ENCODE results near the gene LRP6. TPM values are rescaled to one million over a fixed set of nuclear protein-coding genes. Genes with fewer than 3 reads are reported as not detected.

Gene LRP6
- total and polyA plus RNA-seq, 4 donors = 14.7 to 76.8 (median 23.2) TPM

DNA sequence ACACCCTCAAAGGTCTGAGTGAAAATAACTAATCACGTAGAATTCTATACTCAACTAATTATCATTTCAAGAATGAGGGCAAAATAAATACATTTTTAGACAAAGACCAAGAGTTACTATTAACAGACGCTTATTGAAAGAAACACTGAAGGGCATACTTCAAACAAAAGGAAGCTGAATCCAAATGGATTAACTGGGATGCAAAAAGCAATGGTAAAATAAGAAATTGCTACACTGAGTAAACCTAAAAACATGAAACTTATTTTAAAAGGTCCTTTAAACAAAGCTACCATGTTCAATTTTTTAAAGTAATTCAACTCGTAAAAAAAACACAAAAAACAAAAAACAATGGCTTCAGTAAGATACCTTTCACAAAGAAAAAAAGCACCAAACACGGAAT, 28.2 kb downstream of the LRP6 start:
- H3K27ac ChIP-seq (ENCODE audit: low read depth in 1 of 2, low read length in 2 of 2) = no peak overlapping the region
- TF ChIP-seq, protein P1, sequence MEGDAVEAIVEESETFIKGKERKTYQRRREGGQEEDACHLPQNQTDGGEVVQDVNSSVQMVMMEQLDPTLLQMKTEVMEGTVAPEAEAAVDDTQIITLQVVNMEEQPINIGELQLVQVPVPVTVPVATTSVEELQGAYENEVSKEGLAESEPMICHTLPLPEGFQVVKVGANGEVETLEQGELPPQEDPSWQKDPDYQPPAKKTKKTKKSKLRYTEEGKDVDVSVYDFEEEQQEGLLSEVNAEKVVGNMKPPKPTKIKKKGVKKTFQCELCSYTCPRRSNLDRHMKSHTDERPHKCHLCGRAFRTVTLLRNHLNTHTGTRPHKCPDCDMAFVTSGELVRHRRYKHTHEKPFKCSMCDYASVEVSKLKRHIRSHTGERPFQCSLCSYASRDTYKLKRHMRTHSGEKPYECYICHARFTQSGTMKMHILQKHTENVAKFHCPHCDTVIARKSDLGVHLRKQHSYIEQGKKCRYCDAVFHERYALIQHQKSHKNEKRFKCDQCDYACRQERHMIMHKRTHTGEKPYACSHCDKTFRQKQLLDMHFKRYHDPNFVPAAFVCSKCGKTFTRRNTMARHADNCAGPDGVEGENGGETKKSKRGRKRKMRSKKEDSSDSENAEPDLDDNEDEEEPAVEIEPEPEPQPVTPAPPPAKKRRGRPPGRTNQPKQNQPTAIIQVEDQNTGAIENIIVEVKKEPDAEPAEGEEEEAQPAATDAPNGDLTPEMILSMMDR (IDR thresholded peaks at IDR 0.05; ENCODE audit: low read depth, low read length, missing input control) = no peak
- TF ChIP-seq FOXA1 (IDR thresholded peaks at IDR 0.05) (no peak), JUND (IDR thresholded peaks at IDR 0.05) (no peak), SP1 (IDR thresholded peaks at IDR 0.05) (no peak), EGR1 (IDR thresholded peaks at IDR 0.05; ENCODE audit: low read depth in 2 of 2) (no peak), FOXA2 (IDR thresholded peaks at IDR 0.05) (no peak), NR2F2 (IDR thresholded peaks at IDR 0.05) (no peak)
- TF ChIP-seq, protein P2, sequence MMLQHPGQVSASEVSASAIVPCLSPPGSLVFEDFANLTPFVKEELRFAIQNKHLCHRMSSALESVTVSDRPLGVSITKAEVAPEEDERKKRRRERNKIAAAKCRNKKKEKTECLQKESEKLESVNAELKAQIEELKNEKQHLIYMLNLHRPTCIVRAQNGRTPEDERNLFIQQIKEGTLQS (IDR thresholded peaks at IDR 0.05) = no peak
- TF ChIP-seq, protein P3, sequence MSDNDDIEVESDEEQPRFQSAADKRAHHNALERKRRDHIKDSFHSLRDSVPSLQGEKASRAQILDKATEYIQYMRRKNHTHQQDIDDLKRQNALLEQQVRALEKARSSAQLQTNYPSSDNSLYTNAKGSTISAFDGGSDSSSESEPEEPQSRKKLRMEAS (IDR thresholded peaks at IDR 0.05) = no peak
- H3K9me3 ChIP-seq (ENCODE audit: control insufficient read depth in 4 of 4, low read length in 3 of 4) = no peaks in the 10 kb centered on the region
- no peak overlapping the region for H3K4me3 ChIP-seq (ENCODE audit: low read depth in 1 of 3, low read length in 3 of 3)
- no peaks in the 10 kb centered on the region for H3K27me3 ChIP-seq (ENCODE audit: control insufficient read depth in 4 of 4, insufficient read depth in 4 of 4, low read length in 3 of 4)
- no peak for DNase-seq (ENCODE audit: low spot score)
- WGBS = 93% methylated on average over 4 of the region's 4 CpGs
- peaks cover 5 to 29% (median 8%) of the 10 kb centered on the region in 4 donors for H3K4me1 ChIP-seq (ENCODE audit: control insufficient read depth in 4 of 4, insufficient read depth in 4 of 4, low read length in 3 of 4)
- H3K9ac ChIP-seq (ENCODE audit: low read depth in 1 of 2, low read length in 2 of 2) = no peak overlapping the region
- H3K36me3 ChIP-seq (ENCODE audit: control insufficient read depth in 4 of 4, insufficient read depth in 3 of 4, low read depth in 1 of 4, low read length in 3 of 4) = peaks cover 0 to 1% (median 0%) of the 10 kb centered on the region in 4 donors

DNA sequence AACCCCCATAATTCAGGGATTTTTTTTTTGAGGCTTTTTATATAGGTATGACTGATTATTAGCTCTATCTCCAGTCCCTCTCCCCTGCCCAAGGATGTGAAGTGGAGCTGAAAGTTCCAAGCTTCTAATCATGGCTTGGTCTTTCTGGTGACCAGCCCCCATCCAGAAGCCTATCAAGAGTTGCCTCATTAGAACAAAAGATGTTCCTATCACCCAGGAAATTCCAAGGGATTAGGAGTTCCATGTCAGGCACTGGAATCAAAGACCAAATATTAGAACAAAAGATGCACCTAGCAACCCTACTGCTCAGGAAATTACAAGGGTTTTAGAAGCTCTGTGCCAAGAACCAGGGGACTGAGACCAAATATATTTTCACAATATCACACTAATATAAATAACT, 29.9 kb downstream of the LRP6 start:
- DNase-seq (ENCODE audit: low spot score) = no peak
- Histone ChIP-seq H3K27ac (ENCODE audit: low read depth in 1 of 2, low read length in 2 of 2) (no peak overlapping the region), H3K4me3 (ENCODE audit: low read depth in 1 of 3, low read length in 3 of 3) (no peak overlapping the region), H3K4me1 (ENCODE audit: control insufficient read depth in 4 of 4, insufficient read depth in 4 of 4, low read length in 3 of 4) (peaks cover 6 to 32% (median 10%) of the 10 kb centered on the region in 4 donors), H3K36me3 (ENCODE audit: control insufficient read depth in 4 of 4, insufficient read depth in 3 of 4, low read depth in 1 of 4, low read length in 3 of 4) (peaks cover 0 to 1% (median 0%) of the 10 kb centered on the region in 4 donors), H3K9me3 (ENCODE audit: control insufficient read depth in 4 of 4, low read length in 3 of 4) (no peaks in the 10 kb centered on the region), H3K9ac (ENCODE audit: low read depth in 1 of 2, low read length in 2 of 2) (no peak overlapping the region), H3K27me3 (ENCODE audit: control insufficient read depth in 4 of 4, insufficient read depth in 4 of 4, low read length in 3 of 4) (no peaks in the 10 kb centered on the region)
- TF ChIP-seq, protein P1 (IDR thresholded peaks at IDR 0.05; ENCODE audit: low read depth, low read length, missing input control) = no peak
- TF ChIP-seq HNF4G (IDR thresholded peaks at IDR 0.05) (no peak), YY1 (IDR thresholded peaks at IDR 0.05) (no peak), TAF1 (conservative IDR thresholded peaks at IDR 0.05) (no peak), RAD21 (IDR thresholded peaks at IDR 0.05) (no peak), FOXA2 (IDR thresholded peaks at IDR 0.05) (no peak), RXRA (IDR thresholded peaks at IDR 0.05) (no peak), NR2F2 (IDR thresholded peaks at IDR 0.05) (no peak), GABPA (IDR thresholded peaks at IDR 0.05 in 1 of 2, conservative IDR thresholded peaks at IDR 0.05 in 1 of 2) (no peak), JUND (IDR thresholded peaks at IDR 0.05) (no peak), SP1 (IDR thresholded peaks at IDR 0.05) (no peak), HNF4A (conservative IDR thresholded peaks at IDR 0.05) (no peak), FOXA1 (IDR thresholded peaks at IDR 0.05) (no peak), EGR1 (IDR thresholded peaks at IDR 0.05; ENCODE audit: low read depth in 2 of 2) (no peak)
- TF ChIP-seq, protein P3 (IDR thresholded peaks at IDR 0.05) = no peak
- TF ChIP-seq, protein P4, sequence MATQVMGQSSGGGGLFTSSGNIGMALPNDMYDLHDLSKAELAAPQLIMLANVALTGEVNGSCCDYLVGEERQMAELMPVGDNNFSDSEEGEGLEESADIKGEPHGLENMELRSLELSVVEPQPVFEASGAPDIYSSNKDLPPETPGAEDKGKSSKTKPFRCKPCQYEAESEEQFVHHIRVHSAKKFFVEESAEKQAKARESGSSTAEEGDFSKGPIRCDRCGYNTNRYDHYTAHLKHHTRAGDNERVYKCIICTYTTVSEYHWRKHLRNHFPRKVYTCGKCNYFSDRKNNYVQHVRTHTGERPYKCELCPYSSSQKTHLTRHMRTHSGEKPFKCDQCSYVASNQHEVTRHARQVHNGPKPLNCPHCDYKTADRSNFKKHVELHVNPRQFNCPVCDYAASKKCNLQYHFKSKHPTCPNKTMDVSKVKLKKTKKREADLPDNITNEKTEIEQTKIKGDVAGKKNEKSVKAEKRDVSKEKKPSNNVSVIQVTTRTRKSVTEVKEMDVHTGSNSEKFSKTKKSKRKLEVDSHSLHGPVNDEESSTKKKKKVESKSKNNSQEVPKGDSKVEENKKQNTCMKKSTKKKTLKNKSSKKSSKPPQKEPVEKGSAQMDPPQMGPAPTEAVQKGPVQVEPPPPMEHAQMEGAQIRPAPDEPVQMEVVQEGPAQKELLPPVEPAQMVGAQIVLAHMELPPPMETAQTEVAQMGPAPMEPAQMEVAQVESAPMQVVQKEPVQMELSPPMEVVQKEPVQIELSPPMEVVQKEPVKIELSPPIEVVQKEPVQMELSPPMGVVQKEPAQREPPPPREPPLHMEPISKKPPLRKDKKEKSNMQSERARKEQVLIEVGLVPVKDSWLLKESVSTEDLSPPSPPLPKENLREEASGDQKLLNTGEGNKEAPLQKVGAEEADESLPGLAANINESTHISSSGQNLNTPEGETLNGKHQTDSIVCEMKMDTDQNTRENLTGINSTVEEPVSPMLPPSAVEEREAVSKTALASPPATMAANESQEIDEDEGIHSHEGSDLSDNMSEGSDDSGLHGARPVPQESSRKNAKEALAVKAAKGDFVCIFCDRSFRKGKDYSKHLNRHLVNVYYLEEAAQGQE (IDR thresholded peaks at IDR 0.05) = no peak
